Gastrocnemius medialis (tissue), 4 donors: ENCODE measurements around the gene HAGH.

Experiments
- CTCF ChIP-seq, 5 experiments: fragments of 450-650 bp in 3 of 5; fragments of 200-600 bp in 2 of 5; sonication (generic) in 2 of 5; IDR thresholded peaks in 4 of 5; conservative IDR thresholded peaks in 1 of 5; 1 replicate in 4 of 5; 2 replicates in 1 of 5; pipeline ENCODE4 v1.5.1; 2016 to 2019; ENCODE audit warnings: antibody characterized with exemption in 5 of 5, mild to moderate bottlenecking in 3 of 5, moderate library complexity in 3 of 5
- POLR2A ChIP-seq, 2 donors: fragments of 450-650 bp; IDR thresholded peaks; one replicate each; pipeline ENCODE4 v1.6.1; 2017; ENCODE audit warnings: antibody characterized with exemption in 2 of 2, mild to moderate bottlenecking in 2 of 2, moderate library complexity in 2 of 2

- no peak for TF ChIP-seq CTCF (IDR thresholded peaks at IDR 0.05 in 4 of 5, conservative IDR thresholded peaks at IDR 0.05 in 1 of 5)
- no peak for TF ChIP-seq POLR2A (IDR thresholded peaks at IDR 0.05)
These were observed 5.7 kb downstream of the HAGH start for GRCh38 chr16:1820946-1821290.
